Hepatocyte (in vitro differentiated cells): Measurements from ENCODE around the gene TMEM138. TPM values are rescaled to one million over a fixed set of nuclear protein-coding genes. Genes with fewer than 3 reads are reported as not detected.

Source experiments
- DNase-seq: peaks from one replicate; pipeline ENCODE4 v3.0.0-alpha.2; 2016; ENCODE audit warnings: low spot score
- H2AFZ ChIP-seq: fragments of 200-600 bp; sonication (generic); 2 replicates; pipeline ENCODE4 v1.6.0; 2016; ENCODE audit warnings: antibody characterized with exemption, mild to moderate bottlenecking
- H3K27ac ChIP-seq: fragments of 200-600 bp; sonication (generic); 2 replicates; pipeline ENCODE4 v1.5.1; 2016; ENCODE audit warnings: mild to moderate bottlenecking
- H3K27me3 ChIP-seq: fragments of 200-600 bp; sonication (generic); 2 replicates; pipeline ENCODE4 v1.6.1; 2016
- H3K36me3 ChIP-seq: fragments of 200-600 bp; sonication (generic); replicated peaks from 2 replicates; pipeline ENCODE4 v1.5.1; 2016; ENCODE audit warnings: low read depth; ENCODE audit not compliant: insufficient read depth
- H3K4me1 ChIP-seq: fragments of 200-600 bp; sonication (generic); 2 replicates; pipeline ENCODE4 v1.5.1; 2016; ENCODE audit warnings: mild to moderate bottlenecking, moderate library complexity; ENCODE audit not compliant: insufficient read depth
- H3K4me2 ChIP-seq: fragments of 200-600 bp; sonication (generic); 2 replicates; pipeline ENCODE4 v1.6.0; 2016
- H3K4me3 ChIP-seq: fragments of 200-600 bp; sonication (generic); 2 replicates; pipeline ENCODE4 v1.5.1; 2016; ENCODE audit warnings: mild to moderate bottlenecking
- H3K79me2 ChIP-seq: fragments of 200-600 bp; sonication (generic); 2 replicates; pipeline ENCODE4 v1.6.0; 2017; ENCODE audit warnings: mild to moderate bottlenecking
- H3K9me2 ChIP-seq: fragments of 200-600 bp; sonication (generic); replicated peaks from 2 replicates; pipeline ENCODE4 v1.6.0; 2017; ENCODE audit warnings: mild to moderate bottlenecking; ENCODE audit not compliant: insufficient read depth
- H3K9me3 ChIP-seq: fragments of 200-600 bp; sonication (generic); 2 replicates; pipeline ENCODE4 v1.5.1; 2016; ENCODE audit warnings: low read depth, mild to moderate bottlenecking
- H4K20me1 ChIP-seq: fragments of 200-600 bp; sonication (generic); 2 replicates; pipeline ENCODE4 v1.6.0; 2016; ENCODE audit warnings: mild to moderate bottlenecking; ENCODE audit not compliant: insufficient read depth, poor library complexity, severe bottlenecking
- EZH2 ChIP-seq: fragments of 200-600 bp; sonication (generic); IDR thresholded peaks from 2 replicates; pipeline ENCODE4 v1.6.1; 2016; ENCODE audit warnings: antibody characterized with exemption, mild to moderate bottlenecking, borderline replicate concordance
- EZH2phosphoT487 ChIP-seq: fragments of 200-600 bp; sonication (generic); IDR thresholded peaks from one replicate; pipeline ENCODE4 v1.6.1; 2018; ENCODE audit warnings: antibody characterized with exemption, mild to moderate bottlenecking, low read depth, moderate library complexity; ENCODE audit not compliant: unreplicated experiment, severe bottlenecking
- WGBS: methylation state at CpG from one replicate; pipeline ENCODE4 v1.1.6; 2016; ENCODE audit warnings: low lambda C conversion rate; ENCODE audit errors: missing lambda C conversion rate; 5-methylcytosine and 5-hydroxymethylcytosine counted together
- polyA plus RNA-seq: library from polyadenylated mRNA; unstranded; fragments of >200 nt; fragmentation: Nextera tagmentation; extraction: Ambion mirVana; gene quantifications from 2 replicates; pipeline ENCODE4 v1.2.1, GENCODE V29; 2016
- total RNA-seq: library from RNA; depleted of rRNA; stranded (reverse); fragments of >200 nt; gene quantifications from 2 replicates; pipeline ENCODE4 v1.2.3, GENCODE V29; 2014
- TF ChIP-seq, protein P1 (sequence below): fragments of 200-600 bp; sonication (generic); IDR thresholded peaks from 2 replicates; pipeline ENCODE4 v1.5.1; 2016; ENCODE audit warnings: antibody characterized with exemption, mild to moderate bottlenecking; ENCODE audit not compliant: poor library complexity

Gene TMEM138
- total and polyA plus RNA-seq, 2 experiments from 2014 or later: 32.8 to 48.6 TPM

DNA sequence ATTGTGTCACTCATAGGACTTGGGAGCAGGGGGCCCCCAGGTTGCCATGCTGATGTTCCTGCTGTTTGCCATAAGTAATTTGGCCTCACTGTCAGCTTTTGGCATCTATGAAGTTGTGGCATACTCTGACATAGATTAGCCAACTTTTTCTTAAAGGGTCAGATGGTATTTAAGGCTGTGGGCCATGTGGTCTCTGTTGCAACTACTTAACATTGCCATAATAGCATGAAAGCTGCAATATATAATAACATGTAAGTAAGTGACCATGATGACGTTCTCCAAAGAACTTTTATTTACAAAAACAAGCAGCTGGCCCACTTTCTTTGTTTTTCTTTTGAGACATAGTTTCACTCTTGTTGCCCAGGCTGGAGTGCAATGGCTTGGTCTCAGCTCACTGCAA lies 28.0 kb downstream of the TMEM138 start:
- 88% methylated on average over 1 of the region's 1 CpG for WGBS

GRCh38 chr11:61392981-61393595 lies 30.9 kb downstream of the TMEM138 start:
- peaks cover 16% of the 10 kb centered on the region for H3K79me2 ChIP-seq
- no peaks in the 10 kb centered on the region for H3K27me3 ChIP-seq
- H3K4me2 ChIP-seq: peak overlapping the region; percentile 92
- H3K9me2 ChIP-seq: no peaks in the 10 kb centered on the region
- peak overlapping the region; percentile 96 for H2AFZ ChIP-seq
- TF ChIP-seq, protein P1, sequence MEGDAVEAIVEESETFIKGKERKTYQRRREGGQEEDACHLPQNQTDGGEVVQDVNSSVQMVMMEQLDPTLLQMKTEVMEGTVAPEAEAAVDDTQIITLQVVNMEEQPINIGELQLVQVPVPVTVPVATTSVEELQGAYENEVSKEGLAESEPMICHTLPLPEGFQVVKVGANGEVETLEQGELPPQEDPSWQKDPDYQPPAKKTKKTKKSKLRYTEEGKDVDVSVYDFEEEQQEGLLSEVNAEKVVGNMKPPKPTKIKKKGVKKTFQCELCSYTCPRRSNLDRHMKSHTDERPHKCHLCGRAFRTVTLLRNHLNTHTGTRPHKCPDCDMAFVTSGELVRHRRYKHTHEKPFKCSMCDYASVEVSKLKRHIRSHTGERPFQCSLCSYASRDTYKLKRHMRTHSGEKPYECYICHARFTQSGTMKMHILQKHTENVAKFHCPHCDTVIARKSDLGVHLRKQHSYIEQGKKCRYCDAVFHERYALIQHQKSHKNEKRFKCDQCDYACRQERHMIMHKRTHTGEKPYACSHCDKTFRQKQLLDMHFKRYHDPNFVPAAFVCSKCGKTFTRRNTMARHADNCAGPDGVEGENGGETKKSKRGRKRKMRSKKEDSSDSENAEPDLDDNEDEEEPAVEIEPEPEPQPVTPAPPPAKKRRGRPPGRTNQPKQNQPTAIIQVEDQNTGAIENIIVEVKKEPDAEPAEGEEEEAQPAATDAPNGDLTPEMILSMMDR: peak; percentile 36
- no peak for TF ChIP-seq EZH2
- no peak for TF ChIP-seq EZH2phosphoT487
- peaks cover 11% of the 10 kb centered on the region for H3K4me1 ChIP-seq
- peak; percentile 48 for DNase-seq
- H3K36me3 ChIP-seq: no peaks in the 10 kb centered on the region
- H3K4me3 ChIP-seq: peak overlapping the region; percentile 94
- 12% methylated on average over 15 of the region's 15 CpGs for WGBS
- H4K20me1 ChIP-seq: no peaks in the 10 kb centered on the region
- H3K9me3 ChIP-seq: no peaks in the 10 kb centered on the region
- H3K27ac ChIP-seq: peak overlapping the region; percentile 92

More for the DNA sequence above, 28.0 kb downstream of the TMEM138 start:
- no peaks in the 10 kb centered on the region for H3K27me3 ChIP-seq
- peaks cover 13% of the 10 kb centered on the region for H3K79me2 ChIP-seq
- no peak for DNase-seq
- H3K36me3 ChIP-seq: no peaks in the 10 kb centered on the region
- H2AFZ ChIP-seq: no peak overlapping the region
- no peaks in the 10 kb centered on the region for H3K9me2 ChIP-seq
- H4K20me1 ChIP-seq: no peaks in the 10 kb centered on the region
- TF ChIP-seq EZH2phosphoT487: no peak
- TF ChIP-seq, protein P1: no peak
- no peak for TF ChIP-seq EZH2
- H3K4me3 ChIP-seq: no peak overlapping the region
- H3K4me2 ChIP-seq: no peak overlapping the region
- H3K4me1 ChIP-seq: peaks cover 11% of the 10 kb centered on the region
- no peak overlapping the region for H3K27ac ChIP-seq
- H3K9me3 ChIP-seq: no peaks in the 10 kb centered on the region

GRCh38 chr11:61401173-61401572 lies 39.0 kb downstream of the TMEM138 start:
- no peaks in the 10 kb centered on the region for H3K27me3 ChIP-seq
- no peaks in the 10 kb centered on the region for H3K9me2 ChIP-seq
- H3K9me3 ChIP-seq: no peaks in the 10 kb centered on the region
- H4K20me1 ChIP-seq: no peaks in the 10 kb centered on the region
- 98% methylated on average over 2 of the region's 2 CpGs for WGBS
- H3K4me3 ChIP-seq: no peak overlapping the region
- H2AFZ ChIP-seq: no peak overlapping the region
- H3K27ac ChIP-seq: no peak overlapping the region
- no peak overlapping the region for H3K4me2 ChIP-seq
- no peaks in the 10 kb centered on the region for H3K36me3 ChIP-seq
- no peaks in the 10 kb centered on the region for H3K4me1 ChIP-seq
- DNase-seq: no peak
- no peaks in the 10 kb centered on the region for H3K79me2 ChIP-seq
- TF ChIP-seq EZH2phosphoT487: no peak
- no peak for TF ChIP-seq EZH2
- TF ChIP-seq, protein P1: no peak
